WTC11 (cell line): ENCODE measurements around the gene B4GALT6.

Experiments used
- CREB1 ChIP-seq: sonication (generic); formaldehyde crosslinking; IDR thresholded peaks from 2 replicates; pipeline ENCODE4 v1.8.0; 2023; ENCODE audit warnings: mild to moderate bottlenecking, missing genetic modification reagents
- GABPB1 ChIP-seq: sonication (generic); formaldehyde crosslinking; IDR thresholded peaks from 2 replicates; pipeline ENCODE4 v1.8.1; 2023; ENCODE audit warnings: mild to moderate bottlenecking, missing genetic modification reagents
- TF ChIP-seq, protein P1 (sequence below): fragments of 200-600 bp; IDR thresholded peaks from 2 replicates; pipeline ENCODE4 v1.8.0; 2022; ENCODE audit warnings: antibody characterized with exemption
- TF ChIP-seq, protein P2 (sequence below): sonication (generic); formaldehyde crosslinking; IDR thresholded peaks from 2 replicates; pipeline ENCODE4 v1.8.1; 2022; ENCODE audit warnings: missing genetic modification reagents, borderline replicate concordance

DNA sequence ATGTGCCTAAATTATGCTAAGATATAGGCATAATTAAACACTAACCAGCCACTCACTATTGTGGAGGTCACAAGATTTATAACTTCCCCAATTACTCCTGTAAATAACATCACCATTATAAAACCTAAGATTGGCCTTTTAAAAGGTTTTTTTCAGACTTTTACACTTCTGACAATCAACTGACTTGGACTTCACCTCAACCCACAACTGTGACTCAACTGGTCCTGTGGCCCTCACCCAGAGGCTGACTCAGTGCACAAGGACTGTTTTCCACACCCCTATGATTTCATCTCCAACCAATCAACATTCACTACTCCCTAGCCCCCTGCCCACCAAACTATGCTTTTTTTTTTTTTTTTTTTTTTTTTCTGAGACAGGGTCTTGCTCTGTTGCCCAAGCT is 81.1 kb downstream of the B4GALT6 start:
- TF ChIP-seq CREB1 (CRISPR knock-in tag) (no peak), GABPB1 (CRISPR knock-in tag) (no peak)
- TF ChIP-seq, protein P1, sequence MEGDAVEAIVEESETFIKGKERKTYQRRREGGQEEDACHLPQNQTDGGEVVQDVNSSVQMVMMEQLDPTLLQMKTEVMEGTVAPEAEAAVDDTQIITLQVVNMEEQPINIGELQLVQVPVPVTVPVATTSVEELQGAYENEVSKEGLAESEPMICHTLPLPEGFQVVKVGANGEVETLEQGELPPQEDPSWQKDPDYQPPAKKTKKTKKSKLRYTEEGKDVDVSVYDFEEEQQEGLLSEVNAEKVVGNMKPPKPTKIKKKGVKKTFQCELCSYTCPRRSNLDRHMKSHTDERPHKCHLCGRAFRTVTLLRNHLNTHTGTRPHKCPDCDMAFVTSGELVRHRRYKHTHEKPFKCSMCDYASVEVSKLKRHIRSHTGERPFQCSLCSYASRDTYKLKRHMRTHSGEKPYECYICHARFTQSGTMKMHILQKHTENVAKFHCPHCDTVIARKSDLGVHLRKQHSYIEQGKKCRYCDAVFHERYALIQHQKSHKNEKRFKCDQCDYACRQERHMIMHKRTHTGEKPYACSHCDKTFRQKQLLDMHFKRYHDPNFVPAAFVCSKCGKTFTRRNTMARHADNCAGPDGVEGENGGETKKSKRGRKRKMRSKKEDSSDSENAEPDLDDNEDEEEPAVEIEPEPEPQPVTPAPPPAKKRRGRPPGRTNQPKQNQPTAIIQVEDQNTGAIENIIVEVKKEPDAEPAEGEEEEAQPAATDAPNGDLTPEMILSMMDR, result no peak
- TF ChIP-seq, protein P2, sequence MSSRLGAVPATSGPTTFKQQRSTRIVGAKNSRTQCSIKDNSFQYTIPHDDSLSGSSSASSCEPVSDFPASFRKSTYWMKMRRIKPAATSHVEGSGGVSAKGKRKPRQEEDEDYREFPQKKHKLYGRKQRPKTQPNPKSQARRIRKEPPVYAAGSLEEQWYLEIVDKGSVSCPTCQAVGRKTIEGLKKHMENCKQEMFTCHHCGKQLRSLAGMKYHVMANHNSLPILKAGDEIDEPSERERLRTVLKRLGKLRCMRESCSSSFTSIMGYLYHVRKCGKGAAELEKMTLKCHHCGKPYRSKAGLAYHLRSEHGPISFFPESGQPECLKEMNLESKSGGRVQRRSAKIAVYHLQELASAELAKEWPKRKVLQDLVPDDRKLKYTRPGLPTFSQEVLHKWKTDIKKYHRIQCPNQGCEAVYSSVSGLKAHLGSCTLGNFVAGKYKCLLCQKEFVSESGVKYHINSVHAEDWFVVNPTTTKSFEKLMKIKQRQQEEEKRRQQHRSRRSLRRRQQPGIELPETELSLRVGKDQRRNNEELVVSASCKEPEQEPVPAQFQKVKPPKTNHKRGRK, result no peak
